Effector memory CD8-positive, alpha-beta T cell (primary cell): ENCODE results near the gene TMC1.
"Not testable (repeated sequence)": the region's sequence is repeated elsewhere in the genome, so short reads cannot be mapped to it uniquely, and the experiment has no call there.

Source experiments
- ATAC-seq: fragments of 150-1000 bp; cut with Tn5 transposase; replicated peaks from 2 replicates; pipeline ENCODE4 v1.10.0; 2021; ENCODE audit warnings: mild to moderate bottlenecking, moderate library complexity
- DNase-seq, 3 experiments: peaks; one replicate each; pipeline ENCODE4 v3.0.0; 2021
- H3K27ac Mint-ChIP-seq, 2 donors: one replicate each; pipeline ENCODE4 v1.8.0; 2022; ENCODE audit warnings: mild to moderate bottlenecking in 2 of 2, mixed read lengths in 2 of 2, moderate library complexity in 2 of 2
- H3K27me3 Mint-ChIP-seq, 2 donors: one replicate each; pipeline ENCODE4 v1.8.0; 2022; ENCODE audit warnings: mixed read lengths in 2 of 2
- H3K36me3 Mint-ChIP-seq: one replicate; pipeline ENCODE4 v1.8.0; 2022; ENCODE audit warnings: mild to moderate bottlenecking, moderate library complexity, mixed read lengths; ENCODE audit not compliant: insufficient read depth
- H3K4me1 Mint-ChIP-seq, 2 donors: one replicate each; pipeline ENCODE4 v1.8.0; 2022; ENCODE audit warnings: low read depth in 2 of 2, mixed read lengths in 2 of 2
- H3K4me3 Mint-ChIP-seq, 2 donors: one replicate each; pipeline ENCODE4 v1.8.0; 2022; ENCODE audit warnings: mild to moderate bottlenecking in 2 of 2, mixed read lengths in 2 of 2, moderate library complexity in 2 of 2
- H3K9me3 Mint-ChIP-seq, 2 donors: one replicate each; pipeline ENCODE4 v1.8.0; 2022; ENCODE audit warnings: mixed read lengths in 2 of 2

Gene TMC1

GRCh38 chr9:72491242-72491641 lies 30.2 kb upstream of the TMC1 start:
- Mint-ChIP-seq H3K9me3 (no peaks in the 10 kb centered on the region), H3K27ac (no peak overlapping the region), H3K4me1 (no peaks in the 10 kb centered on the region), H3K27me3 (peaks cover 0 to 24% of the 10 kb centered on the region in 2 donors), H3K36me3 (no peaks in the 10 kb centered on the region), H3K4me3 (no peak overlapping the region)
- DNase-seq, result no peak
- no peak for ATAC-seq

DNA sequence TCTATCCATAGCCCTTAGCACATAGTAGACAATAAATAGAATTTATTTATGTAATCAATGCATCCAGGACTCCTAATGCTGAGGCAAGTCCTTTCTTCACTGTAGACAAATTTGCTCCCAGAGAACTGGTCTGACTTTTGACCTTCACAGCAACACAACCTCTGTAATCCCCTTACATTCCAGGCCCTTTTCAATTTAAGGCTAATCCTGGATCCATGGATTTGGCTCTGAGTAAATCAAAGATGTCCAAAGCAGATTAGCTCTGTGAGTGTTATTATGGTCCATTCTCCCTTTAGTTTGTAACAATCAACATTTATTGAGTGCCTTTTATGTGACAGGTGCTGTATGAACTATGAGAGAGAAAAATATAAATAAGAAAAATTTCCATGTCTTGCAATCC lies 27.4 kb upstream of the TMC1 start:
- Mint-ChIP-seq H3K4me3 (no peak overlapping the region), H3K27ac (no peak overlapping the region), H3K36me3 (no peaks in the 10 kb centered on the region), H3K9me3 (no peaks in the 10 kb centered on the region), H3K27me3 (peaks cover 0 to 26% of the 10 kb centered on the region in 2 donors), H3K4me1 (no peaks in the 10 kb centered on the region)
- DNase-seq, result no peak
- ATAC-seq, result no peak

DNA sequence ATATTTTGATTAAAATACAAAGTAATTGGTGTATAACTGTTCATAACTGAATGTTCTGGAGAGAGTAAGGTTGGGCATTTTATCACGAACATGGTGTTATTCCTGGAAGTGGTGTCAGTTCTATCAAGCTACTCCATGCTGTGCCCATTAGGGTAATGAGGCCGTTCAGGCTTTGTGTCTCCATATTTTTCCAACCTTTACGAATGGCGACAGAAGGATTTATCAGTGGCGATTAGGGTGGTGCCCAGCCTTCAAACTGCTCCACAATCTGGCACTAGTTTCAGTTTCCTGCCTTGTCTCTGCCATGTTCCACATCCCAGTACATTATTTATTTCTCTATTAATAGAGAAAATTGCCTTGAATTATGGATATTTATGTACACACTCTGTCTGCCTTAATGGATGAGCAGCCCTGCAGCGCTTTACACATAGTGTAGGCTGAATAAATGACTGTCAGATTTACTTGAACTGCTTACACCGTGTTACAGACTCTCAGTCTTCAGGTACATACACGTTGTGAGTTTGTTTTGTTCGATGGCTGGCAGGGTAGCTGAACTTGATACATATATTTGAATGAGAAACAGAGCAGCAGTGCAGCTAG lies 23.9 kb upstream of the TMC1 start:
- no peak for ATAC-seq
- peaks cover 0 to 14% of the 10 kb centered on the region in 2 donors for H3K27me3 Mint-ChIP-seq

GRCh38 chr9:72506615-72507014 lies 14.8 kb upstream of the TMC1 start:
- DNase-seq, result no peak
- no peak overlapping the region for H3K27ac Mint-ChIP-seq
- no peak for ATAC-seq
- H3K27me3 Mint-ChIP-seq, result no peaks in the 10 kb centered on the region
- H3K36me3 Mint-ChIP-seq, result no peaks in the 10 kb centered on the region
- H3K9me3 Mint-ChIP-seq, result no peaks in the 10 kb centered on the region
- H3K4me3 Mint-ChIP-seq, result no peak overlapping the region
- no peaks in the 10 kb centered on the region for H3K4me1 Mint-ChIP-seq

More for the DNA sequence above, 23.9 kb upstream of the TMC1 start:
- Mint-ChIP-seq H3K9me3 (no peaks in the 10 kb centered on the region), H3K4me3 (no peak overlapping the region), H3K4me1 (no peaks in the 10 kb centered on the region), H3K36me3 (no peaks in the 10 kb centered on the region), H3K27ac (no peak overlapping the region)
- DNase-seq, result no peak

DNA sequence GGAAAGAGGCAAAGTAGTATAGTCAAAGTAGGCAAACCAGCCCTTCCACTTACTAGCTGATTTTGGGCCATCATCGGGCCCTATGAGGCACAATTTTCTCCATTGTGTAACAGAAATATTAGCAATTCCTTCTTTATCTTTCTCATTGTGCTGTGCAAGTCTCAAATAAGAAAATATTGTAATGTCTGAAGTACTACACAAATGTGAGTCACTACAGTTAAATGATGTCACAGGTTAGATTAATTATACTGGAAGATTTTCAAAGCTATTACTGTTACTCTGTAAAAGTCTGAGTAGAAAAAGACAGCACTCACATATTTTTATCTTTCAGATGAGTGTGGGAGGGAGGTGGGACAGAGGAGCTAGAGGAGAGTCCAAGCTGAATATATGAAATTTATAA lies 12.4 kb upstream of the TMC1 start:
- H3K27me3 Mint-ChIP-seq, result peaks cover 0 to 2% of the 10 kb centered on the region in 2 donors
- H3K4me1 Mint-ChIP-seq, result no peaks in the 10 kb centered on the region
- no peaks in the 10 kb centered on the region for H3K36me3 Mint-ChIP-seq
- no peak for ATAC-seq
- DNase-seq, result no peak
- no peak overlapping the region for H3K4me3 Mint-ChIP-seq
- no peaks in the 10 kb centered on the region for H3K9me3 Mint-ChIP-seq
- H3K27ac Mint-ChIP-seq, result no peak overlapping the region

GRCh38 chr9:72509635-72510034 lies 11.8 kb upstream of the TMC1 start:
- ATAC-seq (no peak), DNase-seq (no peak)
- H3K27me3 Mint-ChIP-seq, result peaks cover 0 to 5% of the 10 kb centered on the region in 2 donors
- H3K36me3 Mint-ChIP-seq, result no peaks in the 10 kb centered on the region
- H3K9me3 Mint-ChIP-seq, result no peaks in the 10 kb centered on the region
- no peaks in the 10 kb centered on the region for H3K4me1 Mint-ChIP-seq
- no peak overlapping the region for H3K27ac Mint-ChIP-seq
- H3K4me3 Mint-ChIP-seq, result no peak overlapping the region

DNA sequence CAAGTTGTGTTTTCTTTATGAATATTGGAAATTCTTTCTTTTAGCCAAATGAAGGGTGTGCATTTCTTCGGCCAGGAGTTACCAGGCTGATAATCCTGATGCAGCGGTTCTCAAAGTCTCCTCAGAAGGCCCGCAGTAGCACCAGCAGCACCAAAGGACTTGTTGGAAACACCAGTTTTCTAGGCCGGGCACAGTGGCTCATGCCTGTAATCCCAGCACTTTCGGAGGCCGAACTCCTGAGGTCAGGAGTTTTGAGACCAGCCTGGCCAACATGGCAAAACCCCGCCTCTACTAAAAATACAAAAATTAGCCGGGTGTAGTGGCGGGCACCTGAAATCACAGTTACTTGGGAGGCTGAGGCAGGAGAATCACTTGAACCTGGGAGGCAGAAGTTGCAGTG lies 397 bp upstream of the TMC1 start:
- H3K36me3 Mint-ChIP-seq, ATAC-seq, H3K27ac Mint-ChIP-seq, DNase-seq, H3K4me1 Mint-ChIP-seq, H3K9me3 Mint-ChIP-seq, H3K27me3 Mint-ChIP-seq, H3K4me3 Mint-ChIP-seq: not testable (repeated sequence)

DNA sequence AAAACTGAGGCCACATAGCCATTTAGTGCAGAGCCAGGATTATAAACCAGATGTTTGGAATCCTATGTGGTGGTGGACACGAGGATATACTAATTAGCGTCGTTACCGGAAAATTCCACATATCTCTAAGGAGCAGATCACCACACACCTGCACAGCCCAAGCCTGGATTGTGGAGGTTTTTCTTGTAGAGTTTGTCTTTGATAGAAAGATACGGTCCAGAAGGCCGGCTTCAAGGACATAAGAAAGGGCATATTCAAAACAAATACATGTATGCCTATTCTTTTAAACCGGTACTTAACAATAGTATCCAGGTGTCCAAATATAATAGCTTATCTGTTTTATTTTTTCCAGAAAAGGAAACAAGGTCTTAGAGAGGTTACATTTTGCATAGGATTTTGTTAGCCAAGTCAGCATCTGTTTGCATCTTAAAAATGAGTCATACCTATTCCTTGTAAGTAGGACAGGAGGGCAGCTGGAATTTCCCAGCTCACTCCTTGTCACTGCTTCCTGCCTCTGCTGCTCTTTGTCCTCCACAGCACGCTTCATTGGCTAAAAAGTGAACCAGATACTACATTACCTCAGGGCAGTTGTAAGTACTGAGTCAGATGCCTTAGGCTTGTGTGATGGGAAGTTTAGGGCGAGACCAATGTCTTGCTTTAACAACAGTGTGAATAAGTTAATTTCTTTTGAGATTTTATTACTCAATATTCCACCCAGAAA lies 3.6 kb downstream of the TMC1 start:
- peaks cover 2% of the 10 kb centered on the region for H3K36me3 Mint-ChIP-seq
- no peaks in the 10 kb centered on the region for H3K27me3 Mint-ChIP-seq
- H3K9me3 Mint-ChIP-seq, result no peaks in the 10 kb centered on the region
- H3K27ac Mint-ChIP-seq, result no peak overlapping the region
- DNase-seq (peak in 1 of 3 experiments; percentile 1), ATAC-seq (peak; percentile 28)
- no peak overlapping the region for H3K4me3 Mint-ChIP-seq
- peaks cover 7 to 15% of the 10 kb centered on the region in 2 donors for H3K4me1 Mint-ChIP-seq

- peak overlapping the region; percentile 63 to 79 for H3K4me3 Mint-ChIP-seq
- peak; percentile 82 for ATAC-seq
- peak overlapping the region; percentile 35 to 91 for H3K27ac Mint-ChIP-seq
- no peaks in the 10 kb centered on the region for H3K9me3 Mint-ChIP-seq
- no peaks in the 10 kb centered on the region for H3K27me3 Mint-ChIP-seq
- peak; percentile 41 to 61 (median 53) for DNase-seq
- H3K36me3 Mint-ChIP-seq, result peaks cover 2% of the 10 kb centered on the region
- peaks cover 7 to 15% of the 10 kb centered on the region in 2 donors for H3K4me1 Mint-ChIP-seq
Measured at GRCh38 chr9:72526901-72527800, 5.7 kb downstream of the TMC1 start.

DNA sequence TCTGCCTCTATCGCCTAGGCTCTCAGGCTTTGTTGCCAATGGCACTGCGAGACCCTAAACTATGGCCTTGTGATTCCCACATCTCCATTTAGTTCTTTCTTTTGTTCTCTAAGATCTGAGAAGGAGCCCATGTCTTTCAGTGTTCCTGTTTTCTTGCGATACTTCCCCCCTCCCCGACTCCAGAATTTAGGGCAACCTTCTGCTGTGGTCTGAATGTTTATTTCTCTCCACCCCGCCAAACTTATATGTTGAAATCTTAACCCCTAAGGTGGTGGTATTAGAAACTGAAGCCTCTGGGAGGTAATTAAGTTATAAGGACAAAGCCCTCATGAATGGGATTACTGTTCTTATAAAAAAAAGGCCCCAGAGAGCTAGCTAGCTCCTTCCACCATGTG lies 6.4 kb downstream of the TMC1 start:
- H3K4me1 Mint-ChIP-seq, result peaks cover 7 to 15% of the 10 kb centered on the region in 2 donors
- H3K27me3 Mint-ChIP-seq, result peaks cover 0 to 3% of the 10 kb centered on the region in 2 donors
- H3K4me3 Mint-ChIP-seq, result peak overlapping the region; percentile 63 to 79
- ATAC-seq (no peak), DNase-seq (no peak)
- H3K36me3 Mint-ChIP-seq, result peaks cover 2% of the 10 kb centered on the region
- peak overlapping the region; percentile 35 to 91 for H3K27ac Mint-ChIP-seq
- H3K9me3 Mint-ChIP-seq, result no peaks in the 10 kb centered on the region

DNA sequence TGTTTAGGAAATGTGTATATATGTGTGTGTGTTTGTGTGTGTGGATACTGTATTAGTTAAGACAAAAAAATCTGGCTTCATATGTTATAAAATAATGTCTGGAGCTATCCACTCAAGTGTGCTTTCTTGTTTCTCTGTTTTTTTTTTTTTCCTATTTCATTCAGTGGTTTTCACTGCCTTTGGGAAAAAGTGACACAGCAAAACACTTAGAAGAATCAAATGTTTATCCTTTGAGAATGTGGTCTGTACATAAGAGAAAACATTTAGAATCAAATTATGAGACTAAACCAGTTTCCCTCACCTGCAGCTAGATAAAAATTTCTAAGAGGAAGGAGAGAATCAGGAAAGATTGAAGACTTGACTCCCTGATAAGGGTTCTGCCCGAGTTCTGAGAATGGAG lies 8.1 kb downstream of the TMC1 start:
- no peak overlapping the region for H3K4me3 Mint-ChIP-seq
- peaks cover 7 to 15% of the 10 kb centered on the region in 2 donors for H3K4me1 Mint-ChIP-seq
- H3K36me3 Mint-ChIP-seq, result peaks cover 2% of the 10 kb centered on the region

DNA sequence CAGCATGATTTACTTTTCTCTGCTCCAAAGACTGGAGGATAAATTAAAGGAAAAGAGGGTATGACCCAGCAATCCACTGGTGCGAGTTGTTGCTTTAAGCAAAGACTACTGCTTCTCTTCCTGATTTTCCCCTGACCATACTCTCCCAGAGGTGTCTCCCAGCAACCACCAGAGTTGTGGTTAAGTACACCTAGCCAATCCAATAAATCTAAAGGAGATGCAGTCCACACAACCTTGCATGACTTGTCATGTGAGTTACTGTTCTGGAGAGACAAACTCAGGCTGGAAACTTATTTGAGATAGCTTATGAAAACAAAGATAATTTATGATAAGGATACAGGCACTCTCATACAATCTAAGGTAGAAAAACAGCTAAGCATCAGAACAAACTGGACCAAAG lies 11.9 kb downstream of the TMC1 start:
- Mint-ChIP-seq H3K4me1 (no peaks in the 10 kb centered on the region), H3K27ac (no peak overlapping the region), H3K27me3 (peaks cover 0 to 5% of the 10 kb centered on the region in 2 donors), H3K4me3 (no peak overlapping the region), H3K36me3 (no peaks in the 10 kb centered on the region), H3K9me3 (no peaks in the 10 kb centered on the region)
- ATAC-seq, result no peak
- DNase-seq, result no peak

More for the DNA sequence above, 8.1 kb downstream of the TMC1 start:
- ATAC-seq (no peak), DNase-seq (no peak)
- peaks cover 0 to 5% of the 10 kb centered on the region in 2 donors for H3K27me3 Mint-ChIP-seq
- no peaks in the 10 kb centered on the region for H3K9me3 Mint-ChIP-seq
- no peak overlapping the region for H3K27ac Mint-ChIP-seq

DNA sequence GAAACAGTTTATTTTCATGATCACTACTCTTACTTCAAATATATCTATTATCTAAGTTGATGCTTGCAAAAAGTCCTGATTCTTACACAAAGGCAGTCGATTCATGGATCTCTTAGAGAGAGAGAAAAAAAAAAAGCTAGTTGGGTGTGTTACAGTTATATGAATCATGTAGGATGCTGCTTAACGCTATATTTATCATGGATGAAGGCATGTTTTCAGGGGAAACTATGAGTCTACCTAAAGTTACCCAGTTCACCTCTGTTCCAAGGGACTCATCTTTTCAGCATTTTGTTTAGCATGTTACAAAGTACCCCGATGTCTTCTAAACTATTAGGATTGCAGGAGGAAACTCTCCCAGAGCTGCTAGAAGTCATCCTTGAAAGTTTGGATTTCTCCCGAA lies 13.5 kb downstream of the TMC1 start:
- no peaks in the 10 kb centered on the region for H3K9me3 Mint-ChIP-seq
- DNase-seq, result no peak
- H3K36me3 Mint-ChIP-seq, result no peaks in the 10 kb centered on the region
- no peak overlapping the region for H3K27ac Mint-ChIP-seq
- no peak overlapping the region for H3K4me3 Mint-ChIP-seq
- H3K27me3 Mint-ChIP-seq, result peaks cover 0 to 5% of the 10 kb centered on the region in 2 donors
- H3K4me1 Mint-ChIP-seq, result no peaks in the 10 kb centered on the region
- no peak for ATAC-seq
